Measurements from ENCODE around the gene TBC1D24.
"Not testable (repeated sequence)": the region's sequence is repeated elsewhere in the genome, so short reads cannot be mapped to it uniquely, and the experiment has no call there.

The TBC1D24 gene

DNA sequence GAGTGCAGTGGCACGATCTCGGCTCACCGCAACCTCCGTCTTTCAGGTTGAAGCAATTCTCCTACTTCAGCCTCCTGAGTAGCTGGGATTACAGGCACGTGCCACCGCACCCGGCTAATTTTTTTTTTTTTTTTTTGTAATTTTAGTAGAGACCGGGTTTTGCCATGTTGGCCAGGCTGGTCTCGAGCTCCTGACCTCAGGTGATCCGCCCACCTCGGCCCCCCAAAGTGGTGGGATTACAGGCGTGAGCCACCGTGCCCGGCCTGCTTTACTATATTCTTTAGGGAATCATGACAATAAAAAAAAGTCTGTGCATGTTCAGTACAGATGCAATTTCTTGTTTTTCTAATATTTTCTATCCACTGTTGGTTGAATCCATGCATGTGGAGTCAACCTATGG lies 68.8 kb downstream of the TBC1D24 start:
- H3K9me3 ChIP-seq (ENCODE audit: control insufficient read depth, low read length); H3K9ac ChIP-seq (ENCODE audit: low read length); H3K4ac ChIP-seq (ENCODE audit: low read depth in 1 of 2, low read length in 2 of 2); H3K23ac ChIP-seq (ENCODE audit: low read length in 2 of 2); H3K27me3 ChIP-seq (ENCODE audit: control insufficient read depth in 1 of 2, insufficient read depth in 1 of 2, low read length in 2 of 2); H2BK5ac ChIP-seq (ENCODE audit: low read depth, low read length, poor library complexity, severe bottlenecking); H3K14ac ChIP-seq (ENCODE audit: low read length in 2 of 2); H4K8ac ChIP-seq (ENCODE audit: low read length); H4K91ac ChIP-seq (ENCODE audit: low read length); H3K4me2 ChIP-seq (ENCODE audit: low read length, poor library complexity, severe bottlenecking); H2AFZ ChIP-seq (ENCODE audit: low read depth, low read length); H3K27ac ChIP-seq (ENCODE audit: low read length, poor library complexity, severe bottlenecking); H3K36me3 ChIP-seq (ENCODE audit: control insufficient read depth in 1 of 2, insufficient read depth in 2 of 2, low read depth in 1 of 2, low read length in 2 of 2); DNase-seq; H2BK15ac ChIP-seq (ENCODE audit: low read depth, poor library complexity, severe bottlenecking); H2BK120ac ChIP-seq (ENCODE audit: low read depth, low read length); H2BK12ac ChIP-seq (ENCODE audit: low read length in 2 of 2); H3K18ac ChIP-seq (ENCODE audit: low read depth in 1 of 2, low read length in 2 of 2); H3K4me3 ChIP-seq (ENCODE audit: insufficient read depth in 1 of 2, low read depth in 1 of 2, low read length in 2 of 2); H2AK5ac ChIP-seq (ENCODE audit: low read length, severe bottlenecking); H3K79me1 ChIP-seq (replicated peaks; ENCODE audit: low read length, poor library complexity, severe bottlenecking): not testable (repeated sequence)
- 86% methylated on average over 11 of the region's 14 CpGs for WGBS
- H3K4me1 ChIP-seq (ENCODE audit: control insufficient read depth, insufficient read depth, low read depth, low read length) = peaks cover 12% of the 10 kb centered on the region

DNA sequence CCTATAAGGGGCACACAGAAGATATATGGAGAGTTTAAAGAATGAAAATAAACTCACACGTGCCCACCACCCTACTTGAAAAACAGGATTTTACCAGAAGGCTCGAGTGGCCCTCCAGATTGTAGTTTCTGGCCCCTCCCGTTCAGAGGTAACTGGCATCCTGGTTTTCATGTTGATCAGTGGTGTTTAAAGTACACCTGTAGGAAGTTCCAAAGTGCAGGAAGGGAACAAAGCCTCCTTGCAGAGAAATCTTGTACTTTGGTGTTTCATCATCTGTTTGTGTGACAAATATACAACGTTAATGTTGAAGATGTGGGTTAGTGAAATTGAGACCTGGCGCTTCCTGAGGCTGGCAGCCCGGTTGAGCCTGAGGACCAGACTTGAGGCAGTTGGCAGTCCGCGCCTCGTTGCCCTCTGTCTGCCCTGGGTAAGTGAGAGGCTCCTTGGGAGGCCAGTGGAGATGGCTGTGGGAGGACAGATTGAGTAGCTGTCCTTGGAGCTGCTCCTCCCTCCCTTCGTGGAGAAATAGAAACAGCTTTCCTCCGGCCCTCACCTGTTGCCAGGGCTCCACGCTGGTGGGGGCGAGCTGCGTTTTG lies 75.5 kb downstream of the TBC1D24 start:
- H3K79me1 ChIP-seq (replicated peaks; ENCODE audit: low read length, poor library complexity, severe bottlenecking); H3K4ac ChIP-seq (ENCODE audit: low read depth in 1 of 2, low read length in 2 of 2); H3K27me3 ChIP-seq (ENCODE audit: control insufficient read depth in 1 of 2, insufficient read depth in 1 of 2, low read length in 2 of 2); H3K23ac ChIP-seq (ENCODE audit: low read length in 2 of 2); H3K4me3 ChIP-seq (ENCODE audit: insufficient read depth in 1 of 2, low read depth in 1 of 2, low read length in 2 of 2); H4K91ac ChIP-seq (ENCODE audit: low read length); H3K18ac ChIP-seq (ENCODE audit: low read depth in 1 of 2, low read length in 2 of 2); H3K4me2 ChIP-seq (ENCODE audit: low read length, poor library complexity, severe bottlenecking); H2BK5ac ChIP-seq (ENCODE audit: low read depth, low read length, poor library complexity, severe bottlenecking); H2AFZ ChIP-seq (ENCODE audit: low read depth, low read length); H2BK120ac ChIP-seq (ENCODE audit: low read depth, low read length); H3K27ac ChIP-seq (ENCODE audit: low read length, poor library complexity, severe bottlenecking); H2BK12ac ChIP-seq (ENCODE audit: low read length in 2 of 2); DNase-seq; H3K9ac ChIP-seq (ENCODE audit: low read length); H3K9me3 ChIP-seq (ENCODE audit: control insufficient read depth, low read length); H2BK15ac ChIP-seq (ENCODE audit: low read depth, poor library complexity, severe bottlenecking); H3K14ac ChIP-seq (ENCODE audit: low read length in 2 of 2); H4K8ac ChIP-seq (ENCODE audit: low read length); H3K36me3 ChIP-seq (ENCODE audit: control insufficient read depth in 1 of 2, insufficient read depth in 2 of 2, low read depth in 1 of 2, low read length in 2 of 2); H2AK5ac ChIP-seq (ENCODE audit: low read length, severe bottlenecking); H3K4me1 ChIP-seq (ENCODE audit: control insufficient read depth, insufficient read depth, low read depth, low read length): not testable (repeated sequence)
- no CpG with 5 or more reads among the region's 14 CpGs for WGBS

DNA sequence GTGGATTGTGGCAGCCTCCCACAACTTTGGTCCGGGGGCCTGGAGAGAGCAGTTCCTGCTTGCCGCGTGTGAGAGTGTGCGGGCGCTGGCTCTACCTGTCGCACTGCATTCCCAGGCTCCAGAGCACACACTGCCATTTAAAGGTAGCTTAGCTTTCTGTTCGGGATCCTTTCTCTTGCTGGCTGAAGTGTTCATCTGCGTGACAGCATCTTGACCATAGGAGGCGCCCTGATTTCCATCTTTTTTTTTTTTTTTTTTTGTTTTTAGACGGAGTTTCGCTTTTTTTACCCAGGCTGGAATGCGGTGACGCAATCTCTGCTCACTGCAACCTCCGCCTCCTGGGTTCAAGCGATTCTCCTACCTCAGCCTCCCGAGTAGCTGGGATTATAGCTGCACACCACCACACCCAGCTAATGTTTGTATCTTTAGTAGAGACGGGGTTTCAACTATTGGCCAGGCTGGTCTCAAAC lies 76.5 kb downstream of the TBC1D24 start:
- not testable (repeated sequence) for H3K14ac ChIP-seq (ENCODE audit: low read length in 2 of 2); H3K23ac ChIP-seq (ENCODE audit: low read length in 2 of 2); H3K4me2 ChIP-seq (ENCODE audit: low read length, poor library complexity, severe bottlenecking); H2BK5ac ChIP-seq (ENCODE audit: low read depth, low read length, poor library complexity, severe bottlenecking); H2AK5ac ChIP-seq (ENCODE audit: low read length, severe bottlenecking); H2BK12ac ChIP-seq (ENCODE audit: low read length in 2 of 2); H3K9ac ChIP-seq (ENCODE audit: low read length); H3K9me3 ChIP-seq (ENCODE audit: control insufficient read depth, low read length); H3K27me3 ChIP-seq (ENCODE audit: control insufficient read depth in 1 of 2, insufficient read depth in 1 of 2, low read length in 2 of 2); H3K79me1 ChIP-seq (replicated peaks; ENCODE audit: low read length, poor library complexity, severe bottlenecking); H3K36me3 ChIP-seq (ENCODE audit: control insufficient read depth in 1 of 2, insufficient read depth in 2 of 2, low read depth in 1 of 2, low read length in 2 of 2); H3K4me3 ChIP-seq (ENCODE audit: insufficient read depth in 1 of 2, low read depth in 1 of 2, low read length in 2 of 2); H2BK120ac ChIP-seq (ENCODE audit: low read depth, low read length); H4K91ac ChIP-seq (ENCODE audit: low read length); H2BK15ac ChIP-seq (ENCODE audit: low read depth, poor library complexity, severe bottlenecking); H3K4me1 ChIP-seq (ENCODE audit: control insufficient read depth, insufficient read depth, low read depth, low read length); H3K4ac ChIP-seq (ENCODE audit: low read depth in 1 of 2, low read length in 2 of 2); H4K8ac ChIP-seq (ENCODE audit: low read length); H3K27ac ChIP-seq (ENCODE audit: low read length, poor library complexity, severe bottlenecking); H2AFZ ChIP-seq (ENCODE audit: low read depth, low read length); H3K18ac ChIP-seq (ENCODE audit: low read depth in 1 of 2, low read length in 2 of 2)
- 50% methylated on average over 11 of the region's 17 CpGs for WGBS
- DNase-seq = peak; percentile 27

DNA sequence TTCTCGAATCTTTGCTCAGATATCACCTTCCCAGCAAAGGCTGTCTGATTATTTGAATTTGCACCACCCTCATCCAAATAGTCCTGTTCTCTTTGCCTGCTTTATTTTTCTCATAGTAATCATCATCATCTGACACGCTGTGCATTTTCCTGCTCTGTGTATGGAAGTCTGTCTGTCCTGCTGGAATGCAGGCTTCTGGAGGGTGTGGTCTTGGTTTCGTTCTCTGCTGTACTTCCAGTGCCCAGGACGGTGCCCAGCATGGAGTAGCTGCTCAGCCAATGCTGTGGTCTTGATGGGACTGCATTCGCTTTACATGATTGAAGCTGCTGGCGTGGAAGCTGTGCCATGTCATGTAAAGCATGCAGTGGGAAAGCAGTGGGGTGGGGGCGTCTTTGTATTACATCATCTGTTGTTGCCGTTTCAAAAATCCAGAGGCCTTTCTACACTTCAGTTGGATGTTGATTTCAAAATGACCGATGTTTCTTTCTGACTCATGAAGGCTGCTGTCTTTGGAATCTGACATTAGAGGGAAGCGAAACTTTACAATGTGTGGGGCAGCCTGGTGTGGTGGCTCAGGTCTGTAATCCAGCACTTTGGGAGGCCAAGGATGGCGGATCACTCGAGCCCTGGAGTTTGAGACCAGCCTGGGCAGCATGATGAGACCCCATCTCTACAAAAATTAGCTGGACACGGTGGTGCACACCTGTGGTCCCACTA lies 79.9 kb downstream of the TBC1D24 start:
- not testable (repeated sequence) for H2AK5ac ChIP-seq (ENCODE audit: low read length, severe bottlenecking); H3K4me3 ChIP-seq (ENCODE audit: insufficient read depth in 1 of 2, low read depth in 1 of 2, low read length in 2 of 2); H3K23ac ChIP-seq (ENCODE audit: low read length in 2 of 2); H3K79me1 ChIP-seq (replicated peaks; ENCODE audit: low read length, poor library complexity, severe bottlenecking); H2BK5ac ChIP-seq (ENCODE audit: low read depth, low read length, poor library complexity, severe bottlenecking); H3K14ac ChIP-seq (ENCODE audit: low read length in 2 of 2); H4K91ac ChIP-seq (ENCODE audit: low read length); H3K36me3 ChIP-seq (ENCODE audit: control insufficient read depth in 1 of 2, insufficient read depth in 2 of 2, low read depth in 1 of 2, low read length in 2 of 2); DNase-seq; H3K4me1 ChIP-seq (ENCODE audit: control insufficient read depth, insufficient read depth, low read depth, low read length); H3K27me3 ChIP-seq (ENCODE audit: control insufficient read depth in 1 of 2, insufficient read depth in 1 of 2, low read length in 2 of 2); H2AFZ ChIP-seq (ENCODE audit: low read depth, low read length); H3K9ac ChIP-seq (ENCODE audit: low read length); H2BK15ac ChIP-seq (ENCODE audit: low read depth, poor library complexity, severe bottlenecking); H2BK12ac ChIP-seq (ENCODE audit: low read length in 2 of 2); H4K8ac ChIP-seq (ENCODE audit: low read length); H3K9me3 ChIP-seq (ENCODE audit: control insufficient read depth, low read length); H3K4me2 ChIP-seq (ENCODE audit: low read length, poor library complexity, severe bottlenecking); H3K27ac ChIP-seq (ENCODE audit: low read length, poor library complexity, severe bottlenecking); H3K4ac ChIP-seq (ENCODE audit: low read depth in 1 of 2, low read length in 2 of 2); H3K18ac ChIP-seq (ENCODE audit: low read depth in 1 of 2, low read length in 2 of 2); H2BK120ac ChIP-seq (ENCODE audit: low read depth, low read length)
- WGBS = no CpG with 5 or more reads among the region's 13 CpGs
